Measurements from ENCODE around the gene KRT15.

GRCh38 chr17:41545829-41546410 lies 27.2 kb upstream of the KRT15 start:
- no peak for TF ChIP-seq CTCF (IDR thresholded peaks at IDR 0.05)
- TF ChIP-seq POLR2AphosphoS5 (IDR thresholded peaks at IDR 0.05; ENCODE audit: low read depth, low read length), result no peak
- no peak for TF ChIP-seq YY1 (IDR thresholded peaks at IDR 0.05; ENCODE audit: low read depth)
- TF ChIP-seq TAF1 (IDR thresholded peaks at IDR 0.05; ENCODE audit: borderline replicate concordance, low read depth, low read length), result no peak
- TF ChIP-seq RCOR1 (IDR thresholded peaks at IDR 0.05; ENCODE audit: low read length), result no peak

Measured in SK-N-SH (cell line).